Measurements from ENCODE around the gene SALL4. TPM values are rescaled to one million over a fixed set of nuclear protein-coding genes. Genes with fewer than 3 reads are reported as not detected.
"Not testable (repeated sequence)": the region's sequence is repeated elsewhere in the genome, so short reads cannot be mapped to it uniquely, and the experiment has no call there.

Gene SALL4
- total RNA-seq, 1 donor from 2014 or later: 91.1 TPM

DNA sequence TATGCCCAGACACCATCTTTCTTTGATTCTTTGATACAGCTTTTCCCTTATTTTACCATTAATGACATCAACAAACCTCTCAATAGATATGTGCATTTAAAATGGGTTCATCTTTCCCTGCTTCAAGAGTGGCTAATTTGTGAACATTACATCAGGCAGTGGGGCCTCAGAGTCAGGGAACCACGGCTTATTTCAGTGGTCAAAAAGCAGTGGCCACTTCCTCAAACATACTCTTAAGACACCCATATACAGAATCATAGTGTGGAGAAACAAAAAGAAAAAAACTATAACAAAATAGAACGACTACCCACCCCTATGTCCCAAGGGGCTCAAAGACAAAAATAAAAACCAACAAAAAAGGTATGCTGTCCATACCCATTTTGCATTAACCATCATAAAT lies 12.9 kb downstream of the SALL4 start:
- H3K4me3 Mint-ChIP-seq: no peak overlapping the region
- H3K36me3 Mint-ChIP-seq (ENCODE audit: low read depth): peaks cover 23% of the 10 kb centered on the region
- H3K4me1 Mint-ChIP-seq: peaks cover 9% of the 10 kb centered on the region
- H3K9me3 Mint-ChIP-seq: no peaks in the 10 kb centered on the region
- no peak for DNase-seq (ENCODE audit: low read depth, low spot score)
- H3K27me3 Mint-ChIP-seq (ENCODE audit: low read depth): no peaks in the 10 kb centered on the region
- no peak overlapping the region for H3K27ac Mint-ChIP-seq (ENCODE audit: unreplicated experiment)
- TF ChIP-seq, protein P1, sequence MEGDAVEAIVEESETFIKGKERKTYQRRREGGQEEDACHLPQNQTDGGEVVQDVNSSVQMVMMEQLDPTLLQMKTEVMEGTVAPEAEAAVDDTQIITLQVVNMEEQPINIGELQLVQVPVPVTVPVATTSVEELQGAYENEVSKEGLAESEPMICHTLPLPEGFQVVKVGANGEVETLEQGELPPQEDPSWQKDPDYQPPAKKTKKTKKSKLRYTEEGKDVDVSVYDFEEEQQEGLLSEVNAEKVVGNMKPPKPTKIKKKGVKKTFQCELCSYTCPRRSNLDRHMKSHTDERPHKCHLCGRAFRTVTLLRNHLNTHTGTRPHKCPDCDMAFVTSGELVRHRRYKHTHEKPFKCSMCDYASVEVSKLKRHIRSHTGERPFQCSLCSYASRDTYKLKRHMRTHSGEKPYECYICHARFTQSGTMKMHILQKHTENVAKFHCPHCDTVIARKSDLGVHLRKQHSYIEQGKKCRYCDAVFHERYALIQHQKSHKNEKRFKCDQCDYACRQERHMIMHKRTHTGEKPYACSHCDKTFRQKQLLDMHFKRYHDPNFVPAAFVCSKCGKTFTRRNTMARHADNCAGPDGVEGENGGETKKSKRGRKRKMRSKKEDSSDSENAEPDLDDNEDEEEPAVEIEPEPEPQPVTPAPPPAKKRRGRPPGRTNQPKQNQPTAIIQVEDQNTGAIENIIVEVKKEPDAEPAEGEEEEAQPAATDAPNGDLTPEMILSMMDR (conservative IDR thresholded peaks at IDR 0.05): no peak

DNA sequence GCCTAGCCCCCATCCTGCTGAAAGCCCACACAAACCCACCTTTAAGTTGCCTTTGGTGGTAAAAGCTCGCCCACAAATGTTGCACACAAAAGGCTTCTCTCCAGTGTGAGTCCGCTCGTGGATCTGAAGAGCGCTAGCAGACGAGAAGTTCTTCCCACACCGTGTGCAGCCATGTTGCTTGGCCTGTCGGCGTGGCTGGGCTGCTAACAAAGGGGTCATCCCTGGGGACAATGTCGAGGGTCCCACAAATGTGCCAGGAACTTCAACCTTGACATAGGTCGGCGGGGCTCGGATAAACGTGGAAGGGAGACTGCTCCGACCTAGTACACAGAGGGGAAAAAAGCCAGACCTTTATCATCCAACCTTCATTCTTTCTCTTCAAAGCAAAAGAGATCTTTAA lies 13.5 kb downstream of the SALL4 start:
- DNase-seq (ENCODE audit: low read depth, low spot score): no peak
- H3K4me1 Mint-ChIP-seq: peaks cover 6% of the 10 kb centered on the region
- H3K27ac Mint-ChIP-seq (ENCODE audit: unreplicated experiment): peak overlapping the region; percentile 81
- H3K9me3 Mint-ChIP-seq: no peaks in the 10 kb centered on the region
- no peaks in the 10 kb centered on the region for H3K27me3 Mint-ChIP-seq (ENCODE audit: low read depth)
- TF ChIP-seq, protein P1 (conservative IDR thresholded peaks at IDR 0.05): no peak
- H3K36me3 Mint-ChIP-seq (ENCODE audit: low read depth): peaks cover 29% of the 10 kb centered on the region
- H3K4me3 Mint-ChIP-seq: no peak overlapping the region

DNA sequence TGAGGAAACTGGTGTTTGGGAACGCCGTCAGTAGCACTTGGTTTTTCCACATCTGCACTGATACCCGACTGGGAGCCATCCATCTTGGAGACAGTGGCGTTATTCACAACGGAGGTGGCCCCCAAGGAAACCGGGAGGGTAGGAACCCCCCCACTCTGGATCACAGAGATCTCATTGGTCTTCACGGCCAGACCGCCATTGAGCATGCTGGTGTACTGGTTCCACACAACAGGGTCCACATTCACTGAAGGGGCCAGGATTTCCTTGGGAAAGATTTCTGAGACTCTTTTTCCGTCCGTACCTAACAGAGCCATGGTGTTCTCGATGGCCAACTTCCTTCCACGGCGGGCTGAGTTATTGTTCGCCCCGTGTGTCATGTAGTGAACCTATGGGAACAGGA lies 18.0 kb downstream of the SALL4 start:
- no peaks in the 10 kb centered on the region for H3K27me3 Mint-ChIP-seq (ENCODE audit: low read depth)
- no peak overlapping the region for H3K4me3 Mint-ChIP-seq
- DNase-seq (ENCODE audit: low read depth, low spot score): no peak
- TF ChIP-seq, protein P1 (conservative IDR thresholded peaks at IDR 0.05): no peak
- H3K36me3 Mint-ChIP-seq (ENCODE audit: low read depth): peaks cover 45% of the 10 kb centered on the region
- H3K9me3 Mint-ChIP-seq: peaks cover 3% of the 10 kb centered on the region
- no peak overlapping the region for H3K27ac Mint-ChIP-seq (ENCODE audit: unreplicated experiment)
- H3K4me1 Mint-ChIP-seq: no peaks in the 10 kb centered on the region

DNA sequence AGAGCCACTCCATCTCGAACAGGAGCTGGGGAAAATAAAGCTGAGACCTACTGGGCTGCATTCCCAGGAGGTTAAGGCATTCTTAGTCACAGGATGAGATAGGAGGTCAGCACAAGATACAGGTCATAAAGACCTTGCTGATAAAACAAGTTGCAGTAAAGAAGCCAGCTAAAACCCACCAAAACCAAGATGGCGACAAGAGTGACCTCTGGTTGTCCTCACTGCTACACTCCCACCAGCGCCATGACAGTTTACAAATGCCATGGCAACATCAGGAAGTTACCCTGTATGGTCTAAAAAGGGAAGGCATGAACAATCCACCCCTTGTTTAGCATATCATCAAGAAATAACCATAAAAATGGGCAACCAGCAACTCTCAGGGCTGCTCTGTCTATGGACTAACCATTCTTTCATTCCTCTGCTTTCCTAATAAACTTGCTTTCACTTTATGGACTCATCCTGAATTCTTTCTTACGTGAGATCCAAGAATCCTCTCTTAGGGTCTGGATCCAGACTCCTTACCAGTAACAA lies 24.0 kb downstream of the SALL4 start:
- not testable (repeated sequence) for H3K4me1 Mint-ChIP-seq; DNase-seq (ENCODE audit: low read depth, low spot score); H3K27me3 Mint-ChIP-seq (ENCODE audit: low read depth); H3K4me3 Mint-ChIP-seq; H3K27ac Mint-ChIP-seq (ENCODE audit: unreplicated experiment); H3K9me3 Mint-ChIP-seq
- peaks cover 48% of the 10 kb centered on the region for H3K36me3 Mint-ChIP-seq (ENCODE audit: low read depth)

DNA sequence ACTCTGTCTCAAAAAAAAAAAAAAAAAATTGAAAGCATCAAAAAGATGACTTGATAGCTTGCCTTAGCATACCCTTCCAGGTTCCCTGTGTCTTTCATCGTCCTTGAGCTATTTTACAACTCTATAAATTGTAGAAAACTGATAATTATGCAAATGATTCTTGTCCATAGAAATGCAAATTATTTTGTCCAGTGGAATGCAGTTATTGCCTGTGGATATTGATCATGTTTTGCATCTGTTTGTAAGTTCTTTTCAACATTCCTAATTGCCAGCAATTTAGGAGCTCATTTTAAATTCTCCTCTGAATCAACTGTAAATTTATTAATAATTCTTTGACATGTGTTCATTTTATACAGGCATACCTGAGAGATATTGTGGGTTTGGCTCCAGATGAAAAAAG lies 27.1 kb downstream of the SALL4 start:
- Mint-ChIP-seq H3K4me3 (no peak overlapping the region), H3K27me3 (ENCODE audit: low read depth) (no peaks in the 10 kb centered on the region), H3K36me3 (ENCODE audit: low read depth) (peaks cover 23% of the 10 kb centered on the region), H3K27ac (ENCODE audit: unreplicated experiment) (no peak overlapping the region), H3K4me1 (no peaks in the 10 kb centered on the region), H3K9me3 (peaks cover 3% of the 10 kb centered on the region)
- TF ChIP-seq, protein P1 (conservative IDR thresholded peaks at IDR 0.05): no peak
- DNase-seq (ENCODE audit: low read depth, low spot score): no peak

DNA sequence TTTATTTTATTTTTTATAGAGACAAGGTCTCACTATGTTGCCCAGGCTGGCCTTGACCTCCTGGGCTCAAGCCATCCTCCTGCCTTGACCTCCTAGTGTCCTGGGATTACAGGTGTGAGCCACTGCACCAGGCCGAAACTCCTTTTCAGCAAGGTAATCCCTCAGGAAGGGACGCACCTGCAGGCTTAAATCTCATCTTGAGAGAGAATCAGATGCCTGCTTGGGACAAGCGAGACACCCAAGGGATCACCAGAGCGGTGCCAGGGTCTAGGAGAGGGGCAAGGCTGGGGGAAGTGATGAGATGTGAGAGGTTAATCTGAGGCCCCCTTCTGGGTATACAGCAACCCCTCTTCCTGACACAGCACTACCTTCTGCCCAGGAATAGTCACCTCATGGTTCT lies 30.1 kb downstream of the SALL4 start:
- no peak overlapping the region for H3K4me3 Mint-ChIP-seq
- H3K27ac Mint-ChIP-seq (ENCODE audit: unreplicated experiment): no peak overlapping the region
- H3K27me3 Mint-ChIP-seq (ENCODE audit: low read depth): peaks cover 5% of the 10 kb centered on the region
- peaks cover 7% of the 10 kb centered on the region for H3K4me1 Mint-ChIP-seq
- H3K36me3 Mint-ChIP-seq (ENCODE audit: low read depth): no peaks in the 10 kb centered on the region
- DNase-seq (ENCODE audit: low read depth, low spot score): no peak
- no peaks in the 10 kb centered on the region for H3K9me3 Mint-ChIP-seq
- TF ChIP-seq, protein P1 (conservative IDR thresholded peaks at IDR 0.05): no peak

All from neural crest cell (in vitro differentiated cells).